GM12892 (cell line): Measurements from ENCODE around the gene GALNT18.

Source experiments
- DNase-seq: peaks from one replicate; pipeline ENCODE4 v3.0.0; 2011; ENCODE audit not compliant: insufficient read length
- FAIRE-seq: peaks from 2 replicates; lab custom pipeline; 2011; peaks lifted over from hg19 to GRCh38; lab: Jason Lieb, UNC
- POLR2A ChIP-seq: IDR thresholded peaks from 2 replicates; pipeline ENCODE4 v1.6.1; 2011; ENCODE audit warnings: low read depth, low read length, control low read depth
- POLR2AphosphoS5 ChIP-seq: IDR thresholded peaks from 2 replicates; pipeline ENCODE4 v1.6.1; 2011; ENCODE audit warnings: low read depth, low read length, control low read depth
- TAF1 ChIP-seq: IDR thresholded peaks from 2 replicates; pipeline ENCODE4 v1.6.1; 2011; ENCODE audit warnings: low read depth, mild to moderate bottlenecking, control low read depth, low read length, borderline replicate concordance

GALNT18 gene

DNA sequence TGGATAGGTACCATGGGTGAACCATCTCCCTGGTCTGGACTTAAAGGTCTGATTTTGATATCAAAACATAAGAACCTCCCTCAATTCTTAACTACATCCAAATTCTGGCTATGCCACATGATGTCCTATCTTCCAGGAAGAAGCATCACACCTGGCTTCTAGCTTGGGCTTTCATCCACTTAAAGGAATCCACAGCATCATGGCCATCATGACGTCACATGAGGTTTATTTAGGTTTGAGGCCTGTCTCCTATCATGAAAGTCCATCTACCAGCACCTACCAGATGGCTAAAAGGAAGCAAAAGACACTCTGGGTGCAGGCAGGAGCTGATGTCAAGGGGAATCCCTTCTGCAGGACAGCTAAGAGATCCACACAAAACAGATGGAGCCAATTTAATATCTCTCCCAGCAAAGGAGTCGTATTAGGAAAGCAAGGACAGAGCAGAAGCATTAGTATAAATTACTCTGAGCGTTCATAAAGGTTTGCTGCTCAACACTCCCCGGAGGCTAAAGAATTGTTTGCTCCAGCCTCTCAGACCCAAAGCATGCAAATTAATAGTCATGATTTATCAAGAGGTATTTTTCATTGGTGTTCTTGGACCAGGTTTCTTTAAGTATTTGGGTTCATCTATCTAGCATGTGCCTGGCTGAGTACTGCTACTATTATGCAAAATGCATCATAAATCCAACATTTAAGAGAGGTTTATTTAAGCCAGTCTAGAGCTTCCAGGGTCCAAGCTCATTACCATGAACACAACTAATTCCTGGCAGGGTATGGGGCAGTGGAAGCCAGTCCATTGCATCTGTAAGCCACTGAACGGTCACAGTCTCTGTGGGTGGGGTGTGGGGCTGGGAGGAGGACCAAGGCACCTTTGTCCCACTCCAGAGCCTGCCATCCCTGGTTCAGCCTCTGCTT lies 47.2 kb downstream of the GALNT18 start:
- TF ChIP-seq POLR2AphosphoS5 (no peak), POLR2A (no peak), TAF1 (no peak)
- no peak for DNase-seq
- FAIRE-seq = no peak

DNA sequence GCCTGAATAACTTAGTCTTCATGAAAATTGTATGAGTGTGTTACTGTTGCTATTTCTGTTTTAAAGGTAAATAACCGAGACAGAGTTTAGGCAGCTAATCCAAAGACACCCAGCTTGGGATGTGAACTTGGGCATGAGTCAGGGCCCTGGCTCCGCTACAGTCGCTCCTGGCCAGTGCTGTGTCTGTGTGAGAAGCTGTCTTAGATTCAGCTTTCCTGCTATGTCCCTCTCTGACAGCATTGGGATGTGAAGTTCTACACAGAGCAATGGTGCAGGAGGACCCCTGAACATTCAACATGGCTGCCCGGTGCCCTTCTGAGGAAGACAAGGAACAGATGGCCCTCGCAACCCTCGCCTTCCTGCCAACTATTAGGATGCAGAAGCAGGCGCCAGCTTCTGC lies 49.4 kb downstream of the GALNT18 start:
- TF ChIP-seq TAF1 = no peak
- no peak for TF ChIP-seq POLR2AphosphoS5
- DNase-seq (no peak), FAIRE-seq (no peak)

DNA sequence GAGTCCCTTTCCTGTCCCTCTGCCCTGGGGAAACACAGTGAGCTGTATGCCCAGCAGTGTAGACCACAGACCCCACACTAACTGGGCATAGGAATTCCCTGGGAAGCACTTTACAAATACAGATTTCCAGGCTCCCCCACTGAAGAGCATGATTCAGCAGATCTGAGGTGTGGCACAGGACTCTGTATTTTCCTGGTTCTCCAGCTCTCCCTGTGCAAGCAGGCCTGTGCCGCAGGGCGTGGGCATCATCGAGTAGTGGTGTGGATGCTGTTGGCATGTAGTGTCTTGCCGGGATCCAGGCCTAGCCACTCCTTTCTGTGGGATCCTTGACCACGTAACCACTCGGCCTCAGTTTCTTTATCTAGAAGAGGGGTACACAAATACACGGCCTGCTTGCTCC lies 49.9 kb downstream of the GALNT18 start:
- DNase-seq = no peak
- no peak for TF ChIP-seq POLR2A
- FAIRE-seq = no peak

DNA sequence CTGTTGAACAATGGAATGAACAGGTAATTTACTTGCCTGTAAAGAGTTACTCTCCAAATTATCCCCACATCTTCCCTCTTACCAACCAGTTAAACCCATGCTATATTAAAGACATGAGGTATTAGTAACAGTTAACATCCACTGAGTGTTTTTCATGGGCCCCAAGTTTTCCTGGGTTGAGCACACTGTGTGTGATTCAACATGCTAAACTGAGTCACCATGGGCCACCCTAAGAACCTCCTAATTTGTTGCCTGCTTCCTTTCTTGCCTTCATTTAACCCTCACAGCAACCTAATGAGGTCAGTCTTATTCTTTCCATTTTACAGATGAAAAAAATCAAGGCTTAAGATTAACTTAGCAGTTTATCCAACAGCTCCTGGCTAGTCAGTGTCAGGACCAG lies 51.0 kb downstream of the GALNT18 start:
- no peak for FAIRE-seq

DNA sequence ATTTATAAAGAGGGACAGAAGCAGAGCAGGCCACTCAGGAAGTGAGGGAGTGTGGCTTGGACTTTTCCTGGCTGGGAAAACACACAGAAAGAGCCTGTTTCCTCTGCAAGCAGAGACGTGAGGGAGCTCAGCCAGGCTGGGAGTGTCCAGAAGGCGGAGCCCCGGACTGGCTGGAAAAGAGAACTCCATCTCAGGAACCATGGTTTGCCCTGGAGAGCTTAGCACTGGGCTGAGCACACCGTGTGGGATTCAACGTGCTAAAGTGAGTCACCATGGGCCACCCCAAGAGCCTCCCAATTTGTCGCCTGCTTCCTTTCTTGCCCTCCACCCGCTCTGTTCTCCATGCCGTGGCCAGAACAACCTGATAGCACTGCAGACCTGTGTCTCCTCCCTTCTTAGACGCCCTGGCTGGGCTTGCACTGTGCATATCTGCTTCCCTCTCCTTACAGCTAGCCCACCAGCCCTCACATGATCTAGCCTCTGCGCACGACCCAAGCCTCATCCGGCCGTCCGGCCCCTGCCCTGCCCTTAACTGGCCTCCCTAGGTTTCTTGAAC lies 51.8 kb downstream of the GALNT18 start:
- FAIRE-seq (no peak), DNase-seq (no peak)
- TF ChIP-seq TAF1 (no peak), POLR2A (no peak), POLR2AphosphoS5 (no peak)

More for the DNA sequence above, 51.0 kb downstream of the GALNT18 start:
- TF ChIP-seq POLR2AphosphoS5 = no peak
- TF ChIP-seq POLR2A = no peak
- TF ChIP-seq TAF1 = no peak
- DNase-seq = no peak

DNA sequence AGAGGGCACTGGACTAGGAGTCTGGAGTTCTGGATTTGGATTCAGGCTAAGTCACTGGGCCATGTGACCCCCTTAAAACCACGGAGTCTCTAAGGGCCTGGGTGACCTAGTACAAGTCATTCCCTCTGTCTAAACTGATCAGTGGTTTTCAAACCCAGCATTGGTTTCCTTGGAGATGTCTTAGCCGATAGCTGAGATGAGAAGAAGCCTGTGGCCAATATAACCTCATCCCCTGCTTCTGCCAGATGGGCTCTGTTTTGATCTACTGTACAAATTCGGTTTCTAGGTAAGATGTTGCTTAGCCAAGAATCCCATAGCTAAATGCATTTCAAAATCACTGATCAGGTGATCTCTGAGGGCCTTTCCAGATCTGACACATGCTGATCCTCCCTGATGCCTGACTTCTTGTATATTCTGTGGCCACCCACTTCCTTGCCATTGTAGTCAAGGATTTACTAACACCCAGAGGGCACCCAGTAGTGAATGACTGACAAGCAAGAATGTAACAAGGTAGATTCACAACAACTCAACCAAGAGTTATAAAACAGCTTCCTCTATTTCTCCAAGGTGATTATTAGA lies 53.1 kb downstream of the GALNT18 start:
- DNase-seq = no peak
- no peak for FAIRE-seq

DNA sequence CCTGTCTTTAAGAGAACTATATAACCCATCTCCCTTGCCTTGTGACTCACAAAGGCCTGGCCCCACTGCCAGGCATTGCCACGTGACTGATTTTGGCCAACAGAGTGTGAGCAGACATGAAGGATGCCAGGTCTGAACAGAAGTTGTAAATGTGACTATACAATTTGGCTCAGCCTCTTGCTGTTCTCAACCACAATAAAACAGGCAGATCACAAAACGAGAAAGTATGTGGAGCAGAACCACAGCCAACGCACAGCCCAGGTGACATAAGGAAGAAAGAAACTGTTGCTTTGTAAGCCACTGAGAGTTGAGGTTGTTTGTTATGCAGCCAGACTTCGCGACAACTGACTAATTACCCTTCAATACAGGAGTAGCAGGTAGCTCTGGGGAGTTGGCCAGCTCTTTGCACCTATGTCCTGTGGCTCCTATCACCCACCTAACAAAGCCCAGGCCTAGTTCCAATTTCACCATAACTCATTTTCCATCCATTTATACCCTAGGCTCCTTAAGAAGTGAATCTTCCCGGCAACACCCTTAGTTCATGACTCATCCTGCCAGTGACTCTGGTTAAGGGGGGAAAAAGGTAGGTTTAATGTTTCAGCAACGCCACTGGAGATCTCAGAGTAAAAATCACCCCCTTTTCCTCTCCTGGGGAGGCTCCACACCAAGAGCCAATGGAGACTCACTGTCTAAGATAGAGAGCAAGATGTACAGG lies 53.7 kb downstream of the GALNT18 start:
- no peak for TF ChIP-seq TAF1
- TF ChIP-seq POLR2AphosphoS5 = no peak
- no peak for TF ChIP-seq POLR2A
- no peak for FAIRE-seq
- DNase-seq = no peak

More for the DNA sequence above, 53.1 kb downstream of the GALNT18 start:
- no peak for TF ChIP-seq POLR2A
- no peak for TF ChIP-seq TAF1

DNA sequence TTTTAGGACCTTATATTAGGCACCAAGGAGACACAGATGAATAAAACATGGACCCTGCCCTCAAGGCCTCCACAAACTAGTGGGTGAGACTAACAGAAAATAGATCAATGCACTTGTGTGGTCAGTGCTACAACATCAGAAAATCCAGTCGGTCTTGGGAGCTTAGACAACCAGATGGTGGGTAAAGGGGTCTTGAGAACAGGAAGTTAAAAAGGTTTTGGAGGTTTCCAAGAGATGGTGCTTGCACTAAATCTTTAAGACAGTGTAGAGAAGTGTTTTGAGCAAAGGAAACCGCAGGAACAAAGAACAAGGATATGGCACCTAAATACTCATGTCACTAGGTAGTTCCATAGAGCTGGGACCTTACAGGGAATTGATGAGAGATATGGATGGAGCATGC lies 56.2 kb downstream of the GALNT18 start:
- no peak for FAIRE-seq
- TF ChIP-seq TAF1 = no peak
- TF ChIP-seq POLR2A = no peak
- TF ChIP-seq POLR2AphosphoS5 = no peak

DNA sequence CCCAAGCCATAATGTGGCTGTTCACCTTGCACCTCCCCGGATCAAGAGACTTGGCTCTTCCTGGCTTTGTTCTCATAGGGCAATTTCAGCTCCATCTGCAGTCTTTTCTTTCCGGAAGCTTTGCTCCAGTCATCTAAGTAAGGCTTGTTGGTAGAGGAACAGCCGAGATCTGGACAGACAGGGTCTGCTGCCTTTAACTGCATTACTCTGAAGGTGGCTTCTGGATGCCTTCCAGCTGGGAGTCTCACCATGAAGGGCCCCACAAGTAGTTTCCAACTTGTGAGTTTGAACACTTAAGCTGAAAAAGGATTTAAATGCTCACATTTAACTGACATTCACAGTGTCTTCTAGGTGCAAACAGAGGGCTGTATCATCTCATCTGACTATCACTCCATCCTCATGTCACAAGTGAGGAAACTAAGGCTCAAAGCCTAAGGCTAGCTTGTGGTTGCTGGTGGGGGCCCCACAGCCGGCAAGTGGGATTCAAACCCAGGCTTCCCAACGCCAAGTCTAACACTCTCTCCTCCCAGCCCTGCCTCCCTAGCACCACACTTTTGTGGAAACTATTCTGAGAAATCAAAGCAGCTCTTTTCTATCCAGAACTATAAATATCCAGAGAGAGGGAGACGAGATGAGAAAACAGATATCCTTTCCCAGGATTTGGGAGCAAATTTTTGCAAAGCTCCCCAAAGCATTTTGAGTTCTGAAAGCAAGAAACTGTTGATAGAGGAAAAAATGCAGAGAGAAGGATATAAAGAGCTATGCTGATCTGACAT lies 58.4 kb downstream of the GALNT18 start:
- TF ChIP-seq TAF1 = no peak
- no peak for TF ChIP-seq POLR2A
- no peak for TF ChIP-seq POLR2AphosphoS5
- FAIRE-seq (no peak), DNase-seq (no peak)

More for the DNA sequence above, 56.2 kb downstream of the GALNT18 start:
- no peak for DNase-seq

DNA sequence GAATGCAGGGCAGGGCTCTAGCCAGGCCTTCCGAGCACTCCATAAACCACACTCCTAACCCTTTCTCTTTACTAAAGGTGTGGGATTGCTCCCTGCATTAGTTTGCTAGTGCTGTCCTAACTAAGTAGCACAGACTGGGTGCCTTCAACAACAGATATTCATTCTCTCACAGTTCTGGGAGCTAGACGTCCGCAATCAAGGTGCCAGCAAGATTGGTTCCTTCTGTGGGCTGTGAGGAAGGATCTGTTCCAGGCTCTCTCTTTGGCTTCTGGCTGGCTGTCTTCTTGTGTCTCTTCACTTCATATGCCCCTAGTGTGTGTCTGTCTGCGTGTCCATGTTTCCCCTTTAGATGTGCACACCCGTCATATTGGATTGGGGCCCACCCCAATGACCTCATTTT lies 59.8 kb downstream of the GALNT18 start:
- FAIRE-seq = no peak
- TF ChIP-seq TAF1 (no peak), POLR2AphosphoS5 (no peak), POLR2A (no peak)
- no peak for DNase-seq

DNA sequence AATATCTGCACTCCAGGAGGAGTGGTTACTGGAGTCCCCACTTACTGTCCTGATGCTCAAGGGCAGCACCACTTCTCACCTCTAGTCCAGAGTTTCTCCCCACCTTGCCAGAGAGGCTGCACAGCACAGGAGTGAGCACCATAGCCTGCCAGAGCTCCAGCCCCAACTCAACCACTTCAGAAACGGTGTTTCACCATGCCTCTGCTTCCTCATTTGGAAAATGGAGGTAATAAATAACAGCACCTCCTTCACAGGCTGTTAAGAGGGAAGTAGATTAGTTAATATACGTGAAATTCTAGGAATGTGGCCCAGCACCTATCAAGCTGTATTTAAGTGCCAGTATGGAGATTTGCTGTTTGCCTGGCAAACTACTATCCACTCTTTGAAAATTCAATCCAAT lies 63.0 kb downstream of the GALNT18 start:
- TF ChIP-seq POLR2AphosphoS5 (no peak), TAF1 (no peak), POLR2A (no peak)
- FAIRE-seq (no peak), DNase-seq (no peak)
